ENCODE results near the gene ABLIM3.

Gene ABLIM3

DNA sequence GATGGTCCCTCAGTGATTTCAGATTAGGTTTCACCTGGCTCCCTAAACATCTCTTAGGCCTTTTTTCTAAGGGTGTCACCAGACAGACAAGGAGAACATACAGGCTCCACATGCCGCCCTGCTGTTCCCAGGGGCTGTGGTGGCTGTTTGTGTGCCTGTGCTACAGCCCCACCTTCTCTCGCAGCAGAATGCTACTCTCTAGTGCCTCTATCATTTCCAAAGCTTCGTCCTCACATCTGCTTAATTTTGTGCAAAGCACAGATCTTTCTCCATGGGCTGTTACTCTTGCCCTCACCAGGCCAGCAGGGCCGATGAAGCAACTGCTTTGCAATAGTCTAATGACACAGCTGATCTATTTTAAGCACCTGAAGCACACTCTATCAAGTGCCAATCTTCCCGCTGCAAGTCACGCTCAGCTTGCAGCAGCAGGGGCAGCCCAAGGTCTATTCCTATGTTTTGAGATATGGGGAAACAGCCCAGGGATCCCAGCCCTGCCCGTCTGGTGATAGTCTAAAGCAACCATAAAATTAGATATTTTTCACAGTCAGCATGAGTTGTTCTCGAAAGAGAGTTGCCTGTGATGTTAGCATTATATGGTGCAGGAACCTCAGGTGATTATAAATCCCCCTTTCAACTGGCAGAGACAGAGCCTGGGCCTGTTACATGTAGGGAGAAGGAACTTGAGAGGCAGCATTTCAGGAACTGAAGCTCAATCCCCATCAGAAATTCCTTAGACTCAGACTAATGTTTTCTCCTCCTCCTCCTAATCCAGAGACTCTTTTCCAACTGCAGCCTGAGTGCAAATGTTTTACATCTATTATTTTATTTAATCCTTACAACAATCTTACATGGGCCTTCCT lies 12.7 kb downstream of the ABLIM3 start:
- peak overlapping the region; percentile 85 for H3K27ac ChIP-seq
- H3K4me3 ChIP-seq (ENCODE audit: low read depth, low read length), result peak overlapping the region; percentile 1

DNA sequence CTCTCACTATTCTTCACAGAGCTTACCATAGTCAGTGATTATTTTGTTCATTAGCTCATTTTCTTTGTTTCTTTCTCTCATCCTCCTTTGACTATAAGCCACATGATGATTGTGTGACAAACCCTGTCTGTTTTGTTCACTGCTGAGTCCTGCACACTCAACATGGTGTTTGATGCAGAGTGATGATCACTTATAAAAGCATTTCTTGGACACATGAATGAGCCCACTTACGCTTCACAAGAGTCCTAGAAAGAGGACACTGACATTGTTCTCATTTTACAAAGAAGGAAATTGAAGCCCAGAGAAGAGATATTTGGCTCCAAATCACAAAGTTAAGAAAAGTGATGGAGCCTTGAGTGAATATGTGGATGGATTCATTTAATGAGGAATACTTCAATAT lies 13.4 kb downstream of the ABLIM3 start:
- Histone ChIP-seq H2AFZ (no peak overlapping the region), H3K36me3 (ENCODE audit: control insufficient read depth, insufficient read depth, low read length) (no peaks in the 10 kb centered on the region), H3K79me2 (no peaks in the 10 kb centered on the region), H3K4me3 (ENCODE audit: low read depth, low read length) (peak overlapping the region; percentile 1), H3K4me1 (peaks cover 72% of the 10 kb centered on the region), H3K27ac (peak overlapping the region; percentile 85), H3K27me3 (ENCODE audit: control insufficient read depth, insufficient read depth, low read length) (no peaks in the 10 kb centered on the region), H3K9me3 (ENCODE audit: control insufficient read depth, low read length) (no peaks in the 10 kb centered on the region), H3K4me2 (ENCODE audit: low read length) (no peak overlapping the region), H3K9ac (no peak overlapping the region)
- TF ChIP-seq, protein P1, sequence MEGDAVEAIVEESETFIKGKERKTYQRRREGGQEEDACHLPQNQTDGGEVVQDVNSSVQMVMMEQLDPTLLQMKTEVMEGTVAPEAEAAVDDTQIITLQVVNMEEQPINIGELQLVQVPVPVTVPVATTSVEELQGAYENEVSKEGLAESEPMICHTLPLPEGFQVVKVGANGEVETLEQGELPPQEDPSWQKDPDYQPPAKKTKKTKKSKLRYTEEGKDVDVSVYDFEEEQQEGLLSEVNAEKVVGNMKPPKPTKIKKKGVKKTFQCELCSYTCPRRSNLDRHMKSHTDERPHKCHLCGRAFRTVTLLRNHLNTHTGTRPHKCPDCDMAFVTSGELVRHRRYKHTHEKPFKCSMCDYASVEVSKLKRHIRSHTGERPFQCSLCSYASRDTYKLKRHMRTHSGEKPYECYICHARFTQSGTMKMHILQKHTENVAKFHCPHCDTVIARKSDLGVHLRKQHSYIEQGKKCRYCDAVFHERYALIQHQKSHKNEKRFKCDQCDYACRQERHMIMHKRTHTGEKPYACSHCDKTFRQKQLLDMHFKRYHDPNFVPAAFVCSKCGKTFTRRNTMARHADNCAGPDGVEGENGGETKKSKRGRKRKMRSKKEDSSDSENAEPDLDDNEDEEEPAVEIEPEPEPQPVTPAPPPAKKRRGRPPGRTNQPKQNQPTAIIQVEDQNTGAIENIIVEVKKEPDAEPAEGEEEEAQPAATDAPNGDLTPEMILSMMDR (IDR thresholded peaks at IDR 0.05), result no peak

More for the DNA sequence above, 12.7 kb downstream of the ABLIM3 start:
- Histone ChIP-seq H3K36me3 (ENCODE audit: control insufficient read depth, insufficient read depth, low read length) (no peaks in the 10 kb centered on the region), H3K27me3 (ENCODE audit: control insufficient read depth, insufficient read depth, low read length) (no peaks in the 10 kb centered on the region), H3K9me3 (ENCODE audit: control insufficient read depth, low read length) (no peaks in the 10 kb centered on the region), H3K79me2 (peaks cover 2% of the 10 kb centered on the region), H3K4me2 (ENCODE audit: low read length) (peak overlapping the region; percentile 48), H3K9ac (no peak overlapping the region), H2AFZ (peak overlapping the region; percentile 30), H3K4me1 (peaks cover 74% of the 10 kb centered on the region)
- TF ChIP-seq, protein P1 (IDR thresholded peaks at IDR 0.05), result peak; percentile 31

DNA sequence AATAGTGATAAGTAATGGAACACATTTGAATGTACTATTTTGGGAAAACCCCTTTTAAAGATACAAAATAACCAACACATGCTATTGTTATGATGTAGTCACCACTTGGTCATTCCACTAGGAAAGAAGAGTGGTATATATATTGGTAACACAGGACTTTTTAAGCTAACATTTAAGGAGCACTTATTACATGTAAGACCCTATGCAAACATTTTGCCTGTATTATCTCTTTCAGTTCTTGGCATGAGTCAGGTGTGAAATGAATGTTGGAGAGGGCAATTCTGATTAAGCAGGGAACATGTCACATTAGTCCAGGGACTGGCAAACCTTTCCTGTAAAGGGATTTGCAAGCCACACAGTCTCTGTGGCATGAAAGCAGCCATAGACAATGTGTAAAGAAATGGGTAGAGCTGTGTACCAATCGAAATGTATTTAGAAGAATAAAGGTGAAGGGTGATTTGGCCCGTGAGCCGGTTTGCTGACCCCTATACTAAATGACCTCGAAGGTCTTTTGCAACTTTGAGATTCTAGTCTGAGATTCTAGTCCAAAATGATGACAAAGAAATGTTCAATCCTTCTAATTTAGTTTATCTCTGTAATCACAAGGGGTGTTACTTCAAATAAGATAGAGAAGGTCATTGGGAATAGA lies 15.3 kb downstream of the ABLIM3 start:
- H3K9me3 ChIP-seq (ENCODE audit: control insufficient read depth, low read length), result no peaks in the 10 kb centered on the region
- peak overlapping the region; percentile 4 for H3K4me2 ChIP-seq (ENCODE audit: low read length)
- H2AFZ ChIP-seq, result peak overlapping the region; percentile 8
- H3K79me2 ChIP-seq, result peaks cover 10% of the 10 kb centered on the region
- no peak overlapping the region for H3K9ac ChIP-seq
- no peak overlapping the region for H3K4me3 ChIP-seq (ENCODE audit: low read depth, low read length)
- no peaks in the 10 kb centered on the region for H3K36me3 ChIP-seq (ENCODE audit: control insufficient read depth, insufficient read depth, low read length)
- H3K27ac ChIP-seq, result peak overlapping the region; percentile 37
- TF ChIP-seq, protein P1 (IDR thresholded peaks at IDR 0.05), result no peak
- H3K27me3 ChIP-seq (ENCODE audit: control insufficient read depth, insufficient read depth, low read length), result no peaks in the 10 kb centered on the region
- H3K4me1 ChIP-seq, result peaks cover 55% of the 10 kb centered on the region

DNA sequence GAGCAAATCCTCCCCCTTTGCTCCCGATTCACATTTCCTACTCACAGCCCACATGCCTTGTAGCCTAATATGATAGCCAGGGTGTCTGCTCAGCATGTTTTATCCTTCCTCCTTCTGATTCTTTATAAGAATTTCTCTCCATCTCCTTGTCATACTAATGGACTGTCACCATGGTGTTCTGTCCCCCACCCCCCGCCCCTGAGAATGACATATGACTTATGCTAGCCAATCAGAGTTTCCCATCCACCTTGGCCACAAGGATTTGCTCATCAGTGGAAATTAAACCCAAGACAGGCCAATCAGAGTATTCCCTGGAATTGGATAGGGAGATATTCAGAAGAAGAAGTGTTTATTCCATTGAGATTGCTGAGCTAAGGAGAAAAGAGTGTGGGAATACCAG lies 16.0 kb downstream of the ABLIM3 start:
- H3K27me3 ChIP-seq (ENCODE audit: control insufficient read depth, insufficient read depth, low read length), result no peaks in the 10 kb centered on the region
- no peaks in the 10 kb centered on the region for H3K9me3 ChIP-seq (ENCODE audit: control insufficient read depth, low read length)
- TF ChIP-seq, protein P1 (IDR thresholded peaks at IDR 0.05), result no peak
- H3K27ac ChIP-seq, result peak overlapping the region; percentile 37
- H3K36me3 ChIP-seq (ENCODE audit: control insufficient read depth, insufficient read depth, low read length), result no peaks in the 10 kb centered on the region
- no peak overlapping the region for H3K4me3 ChIP-seq (ENCODE audit: low read depth, low read length)
- peak overlapping the region; percentile 4 for H3K4me2 ChIP-seq (ENCODE audit: low read length)
- H3K79me2 ChIP-seq, result peaks cover 16% of the 10 kb centered on the region
- no peak overlapping the region for H3K9ac ChIP-seq
- peak overlapping the region; percentile 8 for H2AFZ ChIP-seq
- peaks cover 48% of the 10 kb centered on the region for H3K4me1 ChIP-seq
